A549 treated with Mapracorat at 1 μM for 4 hours (cell line): Measurements from ENCODE around the gene SMR3A. TPM values are rescaled to one million over a fixed set of nuclear protein-coding genes. Genes with fewer than 3 reads are reported as not detected.

Source experiments
- total RNA-seq: library from RNA; stranded (reverse); fragments of 200-300 nt; extraction: Qiagen RNA extraction; gene quantifications from 5 replicates; pipeline ENCODE4 v1.2.3, GENCODE V29; 2022

The SMR3A gene
- total RNA-seq = not detected in 5 replicates

DNA sequence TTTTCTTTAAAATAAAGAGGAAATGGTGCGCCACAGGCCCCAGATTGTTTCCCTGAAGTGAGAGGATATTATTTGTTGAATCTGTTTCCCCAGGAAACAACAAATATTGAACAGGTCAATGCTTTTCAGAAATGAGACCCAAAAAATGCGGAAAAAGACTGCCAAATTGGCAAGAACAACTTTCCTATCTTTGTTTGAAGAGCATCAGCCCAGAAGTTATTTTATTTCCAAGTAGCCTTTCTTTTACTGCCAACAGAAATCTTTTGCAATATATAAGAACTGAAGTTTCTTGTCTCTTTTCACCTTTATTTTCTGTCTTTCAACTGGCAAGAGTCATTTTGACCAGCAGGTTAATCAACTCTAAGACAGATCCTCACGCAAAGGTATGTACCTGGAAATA lies at the start of gene SMR3A:
Gene SMR3A (plus strand): TSS at position 301 of the 400 bp plus-strand sequence. CDS start 1,356 bp downstream, outside the sequence.

DNA sequence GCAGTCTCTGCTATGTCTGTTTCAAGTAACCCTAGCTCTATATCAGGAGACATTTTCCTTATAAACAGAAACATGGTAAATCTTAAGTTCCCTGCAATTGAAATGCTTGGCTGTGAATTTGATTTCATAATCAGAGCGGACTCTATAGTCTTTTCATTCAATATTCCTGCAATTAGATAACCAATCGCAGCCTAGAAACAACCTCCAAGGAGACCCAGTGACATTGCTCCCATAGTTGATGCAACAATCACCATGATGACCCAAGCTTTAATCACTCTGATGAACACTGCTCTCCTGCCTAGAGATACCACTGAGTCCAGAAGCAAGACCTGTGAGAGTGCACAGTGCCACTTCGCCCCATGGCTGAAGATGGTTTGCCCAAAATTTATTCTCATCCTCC lies 25.9 kb upstream of the SMR3A start, which contains the start of gene CABS1:
Gene CABS1 (plus strand): TSS at position 301 of the 400 bp plus-strand sequence. CDS start 59 bp downstream, at position 360.

DNA sequence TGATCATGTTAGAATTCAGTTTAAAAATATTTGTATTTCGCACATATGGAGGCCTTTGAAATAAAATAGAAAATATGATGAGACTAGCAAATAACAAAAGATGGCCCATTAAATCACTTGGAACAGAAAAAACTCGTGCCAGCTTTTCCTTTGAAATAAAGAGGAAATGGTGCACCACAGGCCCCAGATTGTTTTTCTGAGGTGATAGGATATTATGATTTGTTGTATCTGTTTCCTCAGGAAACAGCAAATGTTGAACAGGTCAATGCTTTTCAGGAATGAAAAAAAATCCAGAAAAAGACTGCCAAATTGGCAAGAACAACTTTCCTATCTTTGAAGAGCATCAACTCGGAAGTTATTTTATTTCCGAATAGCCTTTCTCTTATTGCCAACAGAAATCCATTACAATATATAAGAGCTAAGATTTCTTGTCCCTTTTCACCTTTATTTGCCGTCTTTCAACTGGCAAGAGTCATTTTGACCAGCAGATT lies 22.2 kb downstream of the SMR3A start, which contains the start of gene SMR3B:
Gene SMR3B (plus strand): TSS at position 441 of the 491 bp plus-strand sequence. CDS start 1,380 bp downstream, outside the sequence.

DNA sequence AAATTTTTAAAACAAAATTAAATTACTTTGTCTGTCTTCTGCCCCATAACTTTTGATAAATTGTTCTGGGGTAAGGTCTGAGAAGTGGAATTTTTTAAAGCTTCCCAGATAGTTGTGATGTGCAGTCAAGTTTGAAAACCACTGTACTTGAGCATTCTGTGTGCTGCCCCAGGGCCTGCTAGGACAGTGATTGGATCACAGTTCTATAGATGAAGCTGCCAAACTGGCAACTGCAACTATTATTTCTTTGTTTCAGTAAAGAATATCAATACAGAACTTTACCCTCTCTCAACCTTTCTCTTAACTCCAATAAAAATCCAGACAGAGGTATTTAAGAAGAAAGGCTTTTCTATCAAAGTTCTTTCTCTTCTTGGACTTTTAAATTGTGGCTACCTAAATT lies 37.0 kb downstream of the SMR3A start, which contains the start of gene OPRPN:
Gene OPRPN (plus strand): TSS at position 361 of the 400 bp plus-strand sequence. CDS start 1,346 bp downstream, outside the sequence.

Other genes starting within 250 kb of the SMR3A start
- gene PRR27, start 206.5 kb upstream of the SMR3A start, total RNA-seq = not detected in 5 replicates
- not detected in 5 replicates for gene ODAM, start 165.0 kb upstream of the SMR3A start, total RNA-seq
- gene FDCSP, start 134.6 kb upstream of the SMR3A start, total RNA-seq = not detected in 5 replicates
- not detected in 5 replicates for gene CSN3, start 118.2 kb upstream of the SMR3A start, total RNA-seq
- gene CABS1, start 25.8 kb upstream of the SMR3A start, total RNA-seq = not detected in 5 replicates
- gene SMR3B, start 22.4 kb downstream of the SMR3A start, total RNA-seq = not detected in 5 replicates
- gene OPRPN, start 37.2 kb downstream of the SMR3A start, total RNA-seq = not detected in 5 replicates
- not detected in 5 replicates for gene MUC7, start 111.4 kb downstream of the SMR3A start, total RNA-seq
- not detected in 5 replicates for gene AMTN, start 157.8 kb downstream of the SMR3A start, total RNA-seq
- not detected in 5 replicates for gene AMBN, start 231.5 kb downstream of the SMR3A start, total RNA-seq